K562 (cell line): Measurements from ENCODE around the gene LTA. TPM values are rescaled to one million over a fixed set of nuclear protein-coding genes. Genes with fewer than 3 reads are reported as not detected.
A peak's percentile ranks its signal among the peaks of the same experiment; 100 is the strongest.

ENCODE experiments used
- CEBPZ ChIP-seq: fragments of 150-350 bp; IDR thresholded peaks from 2 replicates; pipeline ENCODE4 v1.6.1; 2014; ENCODE audit warnings: low read depth, mild to moderate bottlenecking, low read length, borderline replicate concordance
- CHD4 ChIP-seq: fragments of 200-600 bp; sonication (generic); IDR thresholded peaks from 3 replicates; pipeline ENCODE4 v1.6.1; 2012; ENCODE audit warnings: low read depth, mild to moderate bottlenecking, mixed read lengths, low read length, inconsistent platforms; ENCODE audit not compliant: insufficient read depth, insufficient replicate concordance, poor library complexity, severe bottlenecking
- DMBX1 ChIP-seq: fragments of 250-450 bp; sonication (Bioruptor Pico); IDR thresholded peaks from 2 replicates; pipeline ENCODE4 v1.8.0; 2022; ENCODE audit warnings: inconsistent platforms, mild to moderate bottlenecking, moderate library complexity, borderline replicate concordance
- ETV1 ChIP-seq: fragments of 450-650 bp; conservative IDR thresholded peaks from 2 replicates; pipeline ENCODE4 v1.6.1; 2016; ENCODE audit warnings: missing genetic modification characterization, control low read depth, low read depth, missing compliant biosample characterization
- GATAD2A ChIP-seq: fragments of 450-650 bp; IDR thresholded peaks from 2 replicates; pipeline ENCODE4 v1.6.1; 2017
- HDAC3 ChIP-seq: fragments of 450-650 bp; IDR thresholded peaks from 2 replicates; pipeline ENCODE4 v1.6.1; 2018; ENCODE audit warnings: borderline replicate concordance, mild to moderate bottlenecking, moderate library complexity; ENCODE audit not compliant: partially characterized antibody
- HLTF ChIP-seq: fragments of 450-650 bp; IDR thresholded peaks from 2 replicates; pipeline ENCODE4 v1.6.1; 2016
- ID3 ChIP-seq, 2 experiments: fragments of 250-450 bp in 1 of 2; fragments of 450-650 bp in 1 of 2; sonication (Bioruptor Pico) in 1 of 2; IDR thresholded peaks; 2 replicates each; pipeline versions ENCODE4 v1.6.1 to v1.8.0; 2016 to 2021; ENCODE audit warnings: mild to moderate bottlenecking in 2 of 2, moderate library complexity in 2 of 2, missing compliant biosample characterization in 1 of 2, missing genetic modification characterization in 1 of 2
- MLLT1 ChIP-seq, 2 experiments: fragments of 450-650 bp; IDR thresholded peaks; 2 replicates each; pipeline ENCODE4 v1.6.1; 2016
- MTA2 ChIP-seq: fragments of 450-650 bp; IDR thresholded peaks from 2 replicates; pipeline ENCODE4 v1.6.1; 2016; ENCODE audit warnings: low read depth
- NFYB ChIP-seq: IDR thresholded peaks from 2 replicates; pipeline ENCODE4 v1.6.1; 2011; ENCODE audit warnings: mild to moderate bottlenecking, moderate library complexity; ENCODE audit not compliant: insufficient read length; ENCODE audit errors: extremely low read depth
- NR2C1 ChIP-seq, 2 experiments: fragments of 450-650 bp; IDR thresholded peaks; 2 replicates each; pipeline ENCODE4 v1.6.1; 2017; ENCODE audit warnings: mild to moderate bottlenecking in 2 of 2, antibody characterized with exemption in 1 of 2, inconsistent platforms in 1 of 2, missing compliant biosample characterization in 1 of 2, missing genetic modification characterization in 1 of 2
- PHB ChIP-seq: fragments of 250-450 bp; sonication (Bioruptor Pico); IDR thresholded peaks from 2 replicates; pipeline ENCODE4 v1.5.0; 2021
- PYGO2 ChIP-seq: fragments of 450-650 bp; IDR thresholded peaks from 2 replicates; pipeline ENCODE4 v1.6.1; 2016; ENCODE audit warnings: mild to moderate bottlenecking, missing genetic modification characterization, moderate library complexity, missing compliant biosample characterization
- SAP30 ChIP-seq: fragments of 200-600 bp; sonication (generic); IDR thresholded peaks from 2 replicates; pipeline ENCODE4 v1.6.1; 2012; ENCODE audit warnings: borderline replicate concordance, low read depth, mild to moderate bottlenecking, moderate library complexity, low read length, control low read depth, inconsistent platforms; ENCODE audit not compliant: insufficient read depth, poor library complexity, severe bottlenecking
- SMAD3 ChIP-seq: fragments of 450-650 bp; formaldehyde crosslinking; conservative IDR thresholded peaks from 2 replicates; pipeline ENCODE4 v1.4.0; 2020; ENCODE audit warnings: mild to moderate bottlenecking
- SUPT5H ChIP-seq: fragments of 450-650 bp; IDR thresholded peaks from 2 replicates; pipeline ENCODE4 v1.6.1; 2016
- TCF7 ChIP-seq: sonication (generic); IDR thresholded peaks from 2 replicates; pipeline ENCODE4 v1.6.1; 2016; ENCODE audit warnings: antibody characterized with exemption, borderline replicate concordance
- TOE1 ChIP-seq, 2 experiments: fragments of 450-650 bp in 1 of 2; sonication (generic) in 1 of 2; formaldehyde crosslinking in 1 of 2; IDR thresholded peaks; 2 replicates each; pipeline versions ENCODE4 v1.7.1 to v1.8.0; 2016 to 2022; ENCODE audit warnings: borderline replicate concordance in 2 of 2, mild to moderate bottlenecking in 2 of 2, antibody characterized with exemption in 1 of 2, inconsistent platforms in 1 of 2, low read depth in 1 of 2, missing genetic modification reagents in 1 of 2, moderate library complexity in 1 of 2
- TRIM24 ChIP-seq, 2 experiments: fragments of 450-650 bp; IDR thresholded peaks; 2 replicates each; pipeline ENCODE4 v1.6.1; 2016
- ZC3H8 ChIP-seq: fragments of 450-650 bp; IDR thresholded peaks from 2 replicates; pipeline ENCODE4 v1.6.1; 2017
- ZNF12 ChIP-seq: sonication (generic); formaldehyde crosslinking; IDR thresholded peaks from 2 replicates; pipeline ENCODE4 v1.4.0; 2020; ENCODE audit warnings: mild to moderate bottlenecking, missing genetic modification reagents
- ZNF431 ChIP-seq: sonication (generic); formaldehyde crosslinking; IDR thresholded peaks from 2 replicates; pipeline ENCODE4 v1.8.0; 2022; ENCODE audit warnings: mild to moderate bottlenecking, missing genetic modification reagents
- polyA plus RNA-seq, 8 experiments: library from polyadenylated mRNA; depleted of rRNA in 4 of 8; stranded (reverse) in 5 of 8; unstranded in 3 of 8; fragments of >200 nt; fragmentation: Nextera tagmentation in 2 of 8; fragmentation: Illumina TruSeq in 1 of 8; extraction: Ambion mirVana in 2 of 8; extraction: Trizol in 1 of 8; gene quantifications; 2 replicates each; pipeline versions ENCODE4 v1.2.1 to v1.2.3, GENCODE V29; 2011 to 2014; ENCODE audit warnings: inconsistent platforms in 1 of 8, missing spikeins in 1 of 8
- total RNA-seq, 7 experiments: library from RNA; depleted of rRNA in 6 of 7; stranded (reverse); fragments of >200 nt in 6 of 7; fragmentation: Illumina TruSeq in 2 of 7; extraction: Trizol in 2 of 7; gene quantifications; 2 replicates each; pipeline versions ENCODE4 v1.2.1 to v1.2.3, GENCODE V29; 2011 to 2021; ENCODE audit warnings: low replicate concordance in 1 of 7

Gene LTA
- total and polyA plus RNA-seq, 9 of the 15 experiments (the other 6 are each of a cell fraction or from before 2014, with no cell fraction given): 0.80 TPM; not detected in 8

GRCh38 chr6:31621320-31621939 lies 49.3 kb downstream of the LTA start (continued):
- TF ChIP-seq MLLT1 (IDR thresholded peaks at IDR 0.05) (peak; percentile 92 to 95), NFYB (no peak), ZC3H8 (peak; percentile 66; the same call in 1 of the 2 replicates), PYGO2 (no peak), ZNF12 (CRISPR knock-in tag) (no peak), CEBPZ (no peak), SAP30 (peak; percentile 50), CHD4 (no peak), PHB (CRISPR knock-in tag) (no peak), HDAC3 (peak; percentile 27), TOE1 (IDR thresholded peaks at IDR 0.05; ENCODE audit: borderline replicate concordance) (no peak), TOE1 (CRISPR knock-in tag; IDR thresholded peaks at IDR 0.05; ENCODE audit: borderline replicate concordance, low read depth) (no peak), ETV1 (tag) (no peak), TCF7 (no peak), TRIM24 (IDR thresholded peaks at IDR 0.05) (peak in 1 of 2 experiments; percentile 14; a peak in 1 of 4 replicates), NR2C1 (IDR thresholded peaks at IDR 0.05) (no peak), NR2C1 (tag; IDR thresholded peaks at IDR 0.05) (no peak), ID3 (CRISPR knock-in tag; IDR thresholded peaks at IDR 0.05) (no peak), ID3 (tag; IDR thresholded peaks at IDR 0.05) (no peak), HLTF (peak; percentile 84), ZNF431 (CRISPR knock-in tag) (no peak; the same call in 1 of the 2 replicates), SUPT5H (no peak), MTA2 (peak; percentile 48), SMAD3 (no peak), DMBX1 (CRISPR knock-in tag) (0 out of 2 replicates have a peak, but pooled peaks have one; percentile 25), GATAD2A (no peak)
